Thymus (tissue), 11 donors: ENCODE results near the gene SYNRG. TPM values are rescaled to one million over a fixed set of nuclear protein-coding genes. Genes with fewer than 3 reads are reported as not detected.
"Not testable (repeated sequence)": the region's sequence is repeated elsewhere in the genome, so short reads cannot be mapped to it uniquely, and the experiment has no call there.

Experiments used
- DNase-seq, 9 donors: peaks; one replicate each; pipeline ENCODE4 v3.0.0-alpha.2; 2013; ENCODE audit warnings: low spot score in 9 of 9, low read depth in 6 of 9, missing footprints in 1 of 9
- H3K27ac ChIP-seq, 2 donors: one replicate each; pipeline ENCODE4 v1.5.1; 2013; ENCODE audit warnings: control low read depth in 1 of 2, low read depth in 1 of 2, low read length in 1 of 2, mild to moderate bottlenecking in 1 of 2, moderate library complexity in 1 of 2
- H3K27me3 ChIP-seq, 2 donors: one replicate each; pipeline ENCODE4 v1.5.1; 2013; ENCODE audit warnings: low read length in 1 of 2; ENCODE audit not compliant: control insufficient read depth in 2 of 2, insufficient read depth in 1 of 2
- H3K36me3 ChIP-seq, 2 donors: one replicate each; pipeline ENCODE4 v1.5.1; 2013; ENCODE audit warnings: low read length in 1 of 2, mild to moderate bottlenecking in 1 of 2, moderate library complexity in 1 of 2; ENCODE audit not compliant: control insufficient read depth in 2 of 2, insufficient read depth in 2 of 2
- H3K4me1 ChIP-seq, 2 donors: one replicate each; pipeline ENCODE4 v1.5.1; 2013; ENCODE audit warnings: low read length in 2 of 2; ENCODE audit not compliant: control insufficient read depth in 2 of 2, insufficient read depth in 2 of 2
- H3K4me3 ChIP-seq, 2 donors: one replicate each; pipeline ENCODE4 v1.5.1; 2013; ENCODE audit warnings: low read length in 2 of 2, control low read depth in 1 of 2, mild to moderate bottlenecking in 1 of 2
- H3K9me3 ChIP-seq, 2 donors: one replicate each; pipeline ENCODE4 v1.5.1; 2013; ENCODE audit warnings: low read length in 1 of 2, mild to moderate bottlenecking in 1 of 2; ENCODE audit not compliant: control insufficient read depth in 2 of 2, insufficient read depth in 1 of 2
- WGBS: extraction: QIAGEN DNeasy Blood & Tissue Kit; methylation state at CpG from one replicate; pipeline ENCODE4 v1.1.7; 2013; 5-methylcytosine and 5-hydroxymethylcytosine counted together
- polyA plus RNA-seq: library from polyadenylated mRNA; stranded (reverse); fragments of 200-250 nt; gene quantifications from one replicate; pipeline ENCODE4 v1.2.3, GENCODE V29; 2013
- total RNA-seq: library from RNA; stranded (reverse); fragments of 120-200 nt; gene quantifications from one replicate; pipeline ENCODE4 v1.2.4, GENCODE V29; 2013
- donor health status: healthy.

The SYNRG gene
- total and polyA plus RNA-seq, 2 donors: 17.8 to 20.2 TPM

- Histone ChIP-seq H3K27ac (peak overlapping the region; percentile 43 to 69), H3K4me1 (peaks cover 2 to 11% of the 10 kb centered on the region in 2 donors)
Measured at GRCh38 chr17:37642681-37643080, 33.5 kb upstream of the SYNRG start.

DNA sequence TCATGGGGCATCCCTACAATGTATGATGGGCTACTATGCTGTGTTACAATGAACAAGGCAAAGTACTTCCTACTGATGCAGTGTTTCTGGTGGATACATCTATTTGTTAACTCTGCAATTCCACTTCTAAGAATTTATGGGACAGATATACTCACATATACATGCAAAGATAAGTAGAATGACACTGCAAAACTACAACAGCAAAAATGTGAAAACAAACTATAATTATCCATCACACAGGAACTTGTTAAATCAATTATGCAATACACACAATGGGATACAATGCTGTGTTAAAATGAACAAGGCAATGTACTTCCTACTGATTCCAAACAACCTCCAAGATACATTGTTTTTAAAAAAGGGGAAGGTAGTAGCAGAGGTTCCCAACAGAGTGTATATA, 30.8 kb upstream of the SYNRG start:
- DNase-seq: no peak
- Histone ChIP-seq H3K4me1 (peaks cover 2 to 11% of the 10 kb centered on the region in 2 donors), H3K27me3 (peaks cover 7 to 12% of the 10 kb centered on the region in 2 donors), H3K27ac (no peak overlapping the region), H3K9me3 (no peaks in the 10 kb centered on the region), H3K36me3 (peaks cover 9 to 22% of the 10 kb centered on the region in 2 donors), H3K4me3 (no peak overlapping the region)

More at GRCh38 chr17:37642681-37643080, 33.5 kb upstream of the SYNRG start:
- DNase-seq: peak in 6 of 9 donors; percentile 3 to 43 (median 16)
- no peaks in the 10 kb centered on the region for H3K9me3 ChIP-seq
- H3K27me3 ChIP-seq: peaks cover 7 to 24% of the 10 kb centered on the region in 2 donors
- H3K36me3 ChIP-seq: peaks cover 0 to 15% of the 10 kb centered on the region in 2 donors
- H3K4me3 ChIP-seq: peak overlapping the region; percentile 64 to 73
- under 1% methylated on average over 7 of the region's 7 CpGs for WGBS

DNA sequence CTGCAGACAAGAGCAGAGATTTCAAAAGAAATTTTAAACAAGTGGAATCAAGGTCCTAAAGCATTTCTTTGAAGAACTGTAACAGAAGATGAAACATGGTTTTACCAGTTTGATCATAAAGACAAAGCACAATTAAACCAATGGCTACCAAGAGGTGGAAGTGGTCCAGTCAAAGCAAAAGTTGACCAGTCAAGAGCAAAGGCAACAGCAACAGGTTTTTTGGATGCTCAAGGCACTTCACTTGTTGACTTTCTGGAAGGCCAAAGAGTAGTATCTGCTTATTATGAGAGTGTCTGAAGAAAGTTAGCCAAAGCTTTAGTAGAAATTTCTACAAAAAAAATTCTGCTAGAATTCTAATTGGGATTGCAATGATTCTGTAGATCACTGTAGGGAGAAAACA, 28.7 kb upstream of the SYNRG start:
- no peaks in the 10 kb centered on the region for H3K27me3 ChIP-seq
- H3K36me3 ChIP-seq: peaks cover 9 to 22% of the 10 kb centered on the region in 2 donors
- H3K4me3 ChIP-seq: no peak overlapping the region
- no peak overlapping the region for H3K27ac ChIP-seq
- no peak for DNase-seq
- H3K9me3 ChIP-seq: no peaks in the 10 kb centered on the region
- H3K4me1 ChIP-seq: peaks cover 0 to 9% of the 10 kb centered on the region in 2 donors

- H3K9me3 ChIP-seq, DNase-seq, H3K4me3 ChIP-seq, H3K27me3 ChIP-seq, H3K4me1 ChIP-seq, H3K27ac ChIP-seq: not testable (repeated sequence)
- peaks cover 13 to 58% of the 10 kb centered on the region in 2 donors for H3K36me3 ChIP-seq
- WGBS: 98% methylated on average over 6 of the region's 6 CpGs
Measured at GRCh38 chr17:37616430-37616829, 7.2 kb upstream of the SYNRG start.

- H3K9me3 ChIP-seq: no peaks in the 10 kb centered on the region
- H3K4me1 ChIP-seq: peaks cover 0 to 2% of the 10 kb centered on the region in 2 donors
- no peak overlapping the region for H3K27ac ChIP-seq
- H3K4me3 ChIP-seq: no peak overlapping the region
- 94% methylated on average over 2 of the region's 2 CpGs for WGBS
- H3K27me3 ChIP-seq: no peaks in the 10 kb centered on the region
- peaks cover 8 to 43% of the 10 kb centered on the region in 2 donors for H3K36me3 ChIP-seq
- DNase-seq: no peak
Measured at GRCh38 chr17:37614823-37615222, 5.6 kb upstream of the SYNRG start.

DNA sequence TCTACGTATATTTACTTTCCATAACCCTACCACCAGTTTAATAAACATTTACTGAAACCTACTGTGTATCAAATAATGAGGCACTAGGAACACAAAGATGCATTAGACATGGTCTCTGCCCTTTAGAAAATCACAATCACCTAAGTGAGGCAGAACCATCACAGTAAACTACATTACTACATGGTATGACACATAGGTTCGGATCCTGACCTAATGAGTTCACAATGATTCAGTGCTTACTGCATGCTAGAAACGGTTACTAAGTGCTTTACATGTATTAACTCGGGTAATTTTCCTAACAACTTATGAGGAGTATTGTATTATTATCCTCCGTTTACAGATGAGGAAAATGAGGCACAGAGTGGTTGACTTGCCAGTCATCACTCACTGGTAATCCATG, 5.2 kb upstream of the SYNRG start:
- DNase-seq: no peak
- no peak overlapping the region for H3K27ac ChIP-seq
- no peaks in the 10 kb centered on the region for H3K27me3 ChIP-seq
- H3K9me3 ChIP-seq: no peaks in the 10 kb centered on the region
- 99% methylated on average over 5 of the region's 5 CpGs for WGBS
- no peak overlapping the region for H3K4me3 ChIP-seq
- peaks cover 6 to 39% of the 10 kb centered on the region in 2 donors for H3K36me3 ChIP-seq
- H3K4me1 ChIP-seq: peaks cover 0 to 6% of the 10 kb centered on the region in 2 donors

DNA sequence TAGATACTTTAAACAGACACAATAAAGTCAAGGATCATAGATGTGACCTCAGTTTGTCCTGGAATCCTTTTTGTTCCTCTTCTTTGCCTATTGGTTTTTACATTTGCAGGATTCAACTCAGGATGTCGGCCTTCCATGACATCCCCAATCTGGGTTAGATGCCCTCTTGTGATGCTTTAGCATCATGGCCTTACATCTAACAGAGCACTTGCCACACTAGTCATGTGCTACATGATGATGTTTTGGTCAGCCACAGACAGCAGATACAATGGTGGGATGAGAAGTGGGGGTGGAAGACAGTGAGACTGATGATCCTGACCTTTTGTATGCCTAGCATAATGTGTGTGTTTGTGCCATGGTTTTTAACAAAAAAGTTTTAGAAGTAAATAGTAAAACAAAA, 1.8 kb upstream of the SYNRG start:
- Histone ChIP-seq H3K4me3 (no peak overlapping the region), H3K4me1 (peaks cover 0 to 15% of the 10 kb centered on the region in 2 donors), H3K36me3 (peaks cover 3 to 20% of the 10 kb centered on the region in 2 donors), H3K27me3 (no peaks in the 10 kb centered on the region), H3K27ac (no peak overlapping the region), H3K9me3 (no peaks in the 10 kb centered on the region)
- 98% methylated on average over 1 of the region's 1 CpG for WGBS
- DNase-seq: no peak

GRCh38 chr17:37610041-37610420, 813 bp upstream of the SYNRG start:
- H3K27me3 ChIP-seq, DNase-seq, H3K9me3 ChIP-seq: not testable (repeated sequence)
- Histone ChIP-seq H3K4me1 (peaks cover 0 to 20% of the 10 kb centered on the region in 2 donors), H3K4me3 (peak overlapping the region in 1 of 2 donors; percentile 92), H3K27ac (peak overlapping the region; percentile 44 to 87), H3K36me3 (peaks cover 2 to 22% of the 10 kb centered on the region in 2 donors)
- 94% methylated on average over 5 of the region's 5 CpGs for WGBS

DNA sequence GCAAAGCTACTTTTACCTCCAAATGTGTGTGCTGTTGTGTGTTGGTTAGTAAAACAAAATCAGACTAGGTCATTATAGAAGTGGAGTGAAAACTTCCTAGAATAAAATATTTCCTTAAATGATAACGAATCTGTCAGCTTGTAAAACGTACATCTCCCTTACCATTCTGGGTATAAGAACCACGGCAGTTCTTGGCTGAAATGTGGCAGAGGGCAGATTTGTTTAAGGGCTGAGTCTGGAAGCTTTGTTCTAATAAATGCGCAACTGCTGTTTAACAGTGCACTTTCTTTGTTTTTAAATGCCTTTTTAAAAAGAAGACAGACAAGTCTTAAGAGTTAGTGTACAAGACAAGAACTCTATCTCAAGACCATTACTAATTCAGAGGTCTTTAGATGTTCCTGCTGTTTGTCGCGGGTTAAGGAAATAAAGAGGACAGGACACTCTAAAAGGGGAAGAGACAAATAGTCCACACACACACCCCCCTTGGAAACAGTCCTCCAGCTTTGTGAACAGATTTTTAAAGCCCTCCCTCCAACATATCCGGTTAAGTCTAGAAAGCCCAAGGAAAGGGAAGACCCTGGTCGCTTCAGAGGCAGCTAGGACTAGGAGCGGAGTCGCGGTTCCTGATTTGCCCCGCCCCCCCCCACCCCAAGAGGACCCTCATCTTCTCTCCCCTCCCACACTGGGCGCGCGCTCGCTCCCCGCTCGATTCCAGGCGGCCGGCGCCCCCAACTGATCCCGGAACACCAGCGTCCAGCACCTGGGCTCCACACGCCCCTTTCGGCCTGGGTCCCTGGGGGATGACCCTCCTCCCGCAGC, 658 bp downstream of the SYNRG start:
- peak overlapping the region; percentile 91 to 97 for H3K27ac ChIP-seq
- peak; percentile 28 to 65 (median 47) for DNase-seq
- H3K4me1 ChIP-seq: peaks cover 3 to 20% of the 10 kb centered on the region in 2 donors
- peak overlapping the region; percentile 87 to 92 for H3K4me3 ChIP-seq
- H3K9me3 ChIP-seq: peaks cover 0 to 4% of the 10 kb centered on the region in 2 donors
- H3K36me3 ChIP-seq: peaks cover 7 to 20% of the 10 kb centered on the region in 2 donors
- under 1% methylated on average over 26 of the region's 26 CpGs for WGBS
- no peaks in the 10 kb centered on the region for H3K27me3 ChIP-seq
